Effector memory CD4-positive, alpha-beta T cell (primary cell): Measurements from ENCODE around the gene GSG1L.
"Not testable (repeated sequence)": the region's sequence is repeated elsewhere in the genome, so short reads cannot be mapped to it uniquely, and the experiment has no call there.

Source experiments
- DNase-seq, 3 donors: peaks; one replicate each; pipeline ENCODE4 v3.0.0-alpha.2; 2020
- H3K27ac ChIP-seq: 2 replicates; pipeline ENCODE4 v1.7.0; 2013; ENCODE audit warnings: mild to moderate bottlenecking, low read length, moderate library complexity; ENCODE audit not compliant: insufficient read depth, poor library complexity, severe bottlenecking
- H3K27me3 ChIP-seq: replicated peaks from 2 replicates; pipeline ENCODE4 v1.7.0; 2013; ENCODE audit warnings: mild to moderate bottlenecking, low read length; ENCODE audit not compliant: insufficient read depth, control insufficient read depth, poor library complexity, severe bottlenecking
- H3K36me3 ChIP-seq: 2 replicates; pipeline ENCODE4 v1.7.0; 2013; ENCODE audit warnings: mild to moderate bottlenecking, low read length, moderate library complexity; ENCODE audit not compliant: control insufficient read depth, insufficient read depth
- H3K4me1 ChIP-seq: 2 replicates; pipeline ENCODE4 v1.7.0; 2013; ENCODE audit warnings: low read length, mild to moderate bottlenecking; ENCODE audit not compliant: control insufficient read depth, insufficient read depth, poor library complexity, severe bottlenecking
- H3K4me3 ChIP-seq: 2 replicates; pipeline ENCODE4 v1.7.0; 2013; ENCODE audit warnings: low read length, low read depth, mild to moderate bottlenecking; ENCODE audit not compliant: insufficient read depth, poor library complexity, severe bottlenecking
- H3K9me3 ChIP-seq: 2 replicates; pipeline ENCODE4 v1.7.0; 2013; ENCODE audit warnings: mild to moderate bottlenecking, low read length, moderate library complexity; ENCODE audit not compliant: control insufficient read depth

GSG1L gene

GRCh38 chr16:27993587-27993986 lies 69.9 kb downstream of the GSG1L start:
- no peaks in the 10 kb centered on the region for H3K9me3 ChIP-seq
- H3K27me3 ChIP-seq = no peaks in the 10 kb centered on the region
- H3K27ac ChIP-seq = no peak overlapping the region
- no peak for DNase-seq
- H3K4me3 ChIP-seq = no peak overlapping the region
- H3K36me3 ChIP-seq = no peaks in the 10 kb centered on the region
- H3K4me1 ChIP-seq = peaks cover 12% of the 10 kb centered on the region

DNA sequence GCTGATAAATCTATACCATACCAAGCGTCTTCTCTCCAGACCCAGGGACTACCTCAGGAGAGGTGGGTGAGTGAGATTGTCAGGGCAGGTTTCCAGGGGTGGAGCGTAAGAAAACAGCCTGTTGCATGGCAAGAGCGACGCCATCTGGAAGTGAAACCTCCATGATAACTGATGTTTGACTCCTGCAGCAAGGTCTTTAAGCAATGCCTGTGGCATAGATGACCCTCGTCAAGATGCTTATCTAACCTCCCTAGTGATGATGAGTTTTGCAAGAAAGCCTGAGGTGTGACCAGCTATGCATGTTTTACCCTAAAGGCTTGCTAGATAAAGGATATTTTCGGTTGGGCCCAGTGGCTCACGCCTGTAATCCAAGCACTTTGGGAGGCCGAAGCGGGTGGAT lies 71.6 kb downstream of the GSG1L start:
- H3K9me3 ChIP-seq = no peaks in the 10 kb centered on the region
- H3K4me1 ChIP-seq = peaks cover 12% of the 10 kb centered on the region
- no peaks in the 10 kb centered on the region for H3K36me3 ChIP-seq
- no peaks in the 10 kb centered on the region for H3K27me3 ChIP-seq
- H3K4me3 ChIP-seq = no peak overlapping the region
- DNase-seq = no peak
- no peak overlapping the region for H3K27ac ChIP-seq

GRCh38 chr16:27985981-27986380 lies 77.5 kb downstream of the GSG1L start:
- H3K4me1 ChIP-seq = no peaks in the 10 kb centered on the region
- H3K27me3 ChIP-seq = no peaks in the 10 kb centered on the region
- H3K4me3 ChIP-seq = no peak overlapping the region
- H3K27ac ChIP-seq = no peak overlapping the region
- H3K36me3 ChIP-seq = no peaks in the 10 kb centered on the region
- DNase-seq = no peak
- H3K9me3 ChIP-seq = no peaks in the 10 kb centered on the region

GRCh38 chr16:27984121-27984520 lies 79.4 kb downstream of the GSG1L start:
- Histone ChIP-seq H3K4me3 (no peak overlapping the region), H3K9me3 (no peaks in the 10 kb centered on the region), H3K4me1 (no peaks in the 10 kb centered on the region), H3K27me3 (no peaks in the 10 kb centered on the region), H3K36me3 (no peaks in the 10 kb centered on the region), H3K27ac (no peak overlapping the region)
- no peak for DNase-seq

- H3K27ac ChIP-seq = no peak overlapping the region
- no peaks in the 10 kb centered on the region for H3K4me1 ChIP-seq
- no peak for DNase-seq
- no peaks in the 10 kb centered on the region for H3K9me3 ChIP-seq
- H3K4me3 ChIP-seq = no peak overlapping the region
- H3K36me3 ChIP-seq = no peaks in the 10 kb centered on the region
- no peaks in the 10 kb centered on the region for H3K27me3 ChIP-seq
These were observed 80.3 kb downstream of the GSG1L start for GRCh38 chr16:27983244-27983643.

DNA sequence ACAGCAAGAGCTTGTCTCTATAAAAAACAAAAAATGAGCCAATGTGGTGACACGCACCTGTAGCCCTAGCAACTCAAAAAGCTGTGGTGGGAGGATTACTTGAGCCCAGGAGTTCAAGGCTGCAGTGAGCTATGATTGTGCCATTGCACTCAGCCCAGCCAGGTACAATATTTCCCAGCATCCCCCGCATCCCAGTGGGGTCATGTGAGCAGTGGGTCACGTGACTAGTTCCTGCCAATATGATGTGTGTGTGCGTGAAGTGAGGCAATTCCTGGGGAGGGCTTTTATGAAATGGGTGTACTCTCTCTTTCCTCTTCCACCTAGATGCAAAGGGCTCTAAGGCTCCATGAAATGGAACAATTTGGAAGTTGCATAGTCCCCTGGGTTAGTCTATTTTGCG lies 81.3 kb downstream of the GSG1L start:
- DNase-seq = no peak
- Histone ChIP-seq H3K36me3 (no peaks in the 10 kb centered on the region), H3K4me3 (no peak overlapping the region), H3K27ac (no peak overlapping the region), H3K27me3 (no peaks in the 10 kb centered on the region), H3K9me3 (no peaks in the 10 kb centered on the region), H3K4me1 (no peaks in the 10 kb centered on the region)

- Histone ChIP-seq H3K4me1 (no peaks in the 10 kb centered on the region), H3K4me3 (no peak overlapping the region), H3K36me3 (no peaks in the 10 kb centered on the region), H3K27ac (no peak overlapping the region), H3K27me3 (no peaks in the 10 kb centered on the region), H3K9me3 (no peaks in the 10 kb centered on the region)
- no peak for DNase-seq
These were observed 82.4 kb downstream of the GSG1L start for GRCh38 chr16:27980919-27981700.

GRCh38 chr16:27980076-27980775 lies 83.3 kb downstream of the GSG1L start:
- Histone ChIP-seq H3K9me3 (no peaks in the 10 kb centered on the region), H3K27me3 (no peaks in the 10 kb centered on the region), H3K36me3 (no peaks in the 10 kb centered on the region), H3K4me1 (no peaks in the 10 kb centered on the region), H3K4me3 (no peak overlapping the region), H3K27ac (no peak overlapping the region)
- no peak for DNase-seq

GRCh38 chr16:27979668-27980067 lies 83.8 kb downstream of the GSG1L start:
- not testable (repeated sequence) for H3K27me3 ChIP-seq, H3K9me3 ChIP-seq, DNase-seq, H3K27ac ChIP-seq, H3K4me3 ChIP-seq, H3K4me1 ChIP-seq, H3K36me3 ChIP-seq

GRCh38 chr16:27978876-27979275 lies 84.6 kb downstream of the GSG1L start:
- Histone ChIP-seq H3K27me3 (no peaks in the 10 kb centered on the region), H3K4me3 (no peak overlapping the region), H3K27ac (no peak overlapping the region), H3K4me1 (no peaks in the 10 kb centered on the region), H3K36me3 (no peaks in the 10 kb centered on the region), H3K9me3 (no peaks in the 10 kb centered on the region)
- no peak for DNase-seq
